KOPT-K1 (cell line): Measurements from ENCODE around the gene EFNA5.

ENCODE experiments used
- H3K27ac ChIP-seq: fragments of 200-600 bp; sonication (generic); 2 replicates; pipeline ENCODE4 v1.5.1; 2016; ENCODE audit warnings: antibody characterized with exemption, mild to moderate bottlenecking, low read depth, low read length; ENCODE audit not compliant: poor library complexity, severe bottlenecking
- H3K36me3 ChIP-seq: fragments of 200-600 bp; sonication (generic); 2 replicates; pipeline ENCODE4 v1.5.1; 2017; ENCODE audit warnings: antibody characterized with exemption, mild to moderate bottlenecking, low read length, moderate library complexity; ENCODE audit not compliant: insufficient read depth
- H3K9me3 ChIP-seq: fragments of 200-600 bp; sonication (generic); 2 replicates; pipeline ENCODE4 v1.5.1; 2017; ENCODE audit warnings: antibody characterized with exemption, low read length, mild to moderate bottlenecking; ENCODE audit not compliant: insufficient read depth, poor library complexity, severe bottlenecking

EFNA5 gene

GRCh38 chr5:107580889-107581820 is 89.6 kb downstream of the EFNA5 start:
- H3K27ac ChIP-seq, result no peak overlapping the region
- H3K36me3 ChIP-seq, result no peaks in the 10 kb centered on the region
- H3K9me3 ChIP-seq, result no peaks in the 10 kb centered on the region

GRCh38 chr5:107578051-107578635 is 92.6 kb downstream of the EFNA5 start:
- Histone ChIP-seq H3K27ac (no peak overlapping the region), H3K36me3 (no peaks in the 10 kb centered on the region), H3K9me3 (no peaks in the 10 kb centered on the region)

GRCh38 chr5:107577394-107577950 is 93.3 kb downstream of the EFNA5 start:
- no peak overlapping the region for H3K27ac ChIP-seq
- no peaks in the 10 kb centered on the region for H3K36me3 ChIP-seq
- no peaks in the 10 kb centered on the region for H3K9me3 ChIP-seq

GRCh38 chr5:107576736-107577393 is 93.9 kb downstream of the EFNA5 start:
- H3K9me3 ChIP-seq, result no peaks in the 10 kb centered on the region
- H3K36me3 ChIP-seq, result no peaks in the 10 kb centered on the region
- no peak overlapping the region for H3K27ac ChIP-seq

GRCh38 chr5:107576155-107576554 is 94.6 kb downstream of the EFNA5 start:
- H3K27ac ChIP-seq, result no peak overlapping the region
- H3K36me3 ChIP-seq, result no peaks in the 10 kb centered on the region
- H3K9me3 ChIP-seq, result no peaks in the 10 kb centered on the region

GRCh38 chr5:107574287-107574686 is 96.5 kb downstream of the EFNA5 start:
- H3K9me3 ChIP-seq, result no peaks in the 10 kb centered on the region
- H3K27ac ChIP-seq, result no peak overlapping the region
- H3K36me3 ChIP-seq, result no peaks in the 10 kb centered on the region

- Histone ChIP-seq H3K9me3 (no peaks in the 10 kb centered on the region), H3K36me3 (no peaks in the 10 kb centered on the region), H3K27ac (no peak overlapping the region)
Observed at GRCh38 chr5:107572715-107573368, 97.9 kb downstream of the EFNA5 start.

GRCh38 chr5:107571621-107572536 is 98.9 kb downstream of the EFNA5 start:
- Histone ChIP-seq H3K27ac (peak overlapping the region; percentile 54), H3K36me3 (no peaks in the 10 kb centered on the region), H3K9me3 (no peaks in the 10 kb centered on the region)

GRCh38 chr5:107570805-107571531 is 99.8 kb downstream of the EFNA5 start:
- H3K27ac ChIP-seq, result peak overlapping the region; percentile 54

GRCh38 chr5:107570181-107570580 is 100.6 kb downstream of the EFNA5 start:
- no peak overlapping the region for H3K27ac ChIP-seq
- no peaks in the 10 kb centered on the region for H3K36me3 ChIP-seq
- no peaks in the 10 kb centered on the region for H3K9me3 ChIP-seq

More at GRCh38 chr5:107570805-107571531, 99.8 kb downstream of the EFNA5 start:
- Histone ChIP-seq H3K9me3 (no peaks in the 10 kb centered on the region), H3K36me3 (no peaks in the 10 kb centered on the region)

- no peak overlapping the region for H3K27ac ChIP-seq
- H3K36me3 ChIP-seq, result no peaks in the 10 kb centered on the region
- no peaks in the 10 kb centered on the region for H3K9me3 ChIP-seq
Observed at GRCh38 chr5:107567901-107568671, 102.7 kb downstream of the EFNA5 start.

- Histone ChIP-seq H3K27ac (no peak overlapping the region), H3K36me3 (no peaks in the 10 kb centered on the region), H3K9me3 (no peaks in the 10 kb centered on the region)
Observed at GRCh38 chr5:107566986-107567385, 103.8 kb downstream of the EFNA5 start.
